HG02870 (cell line): Measurements from ENCODE around the gene DMPK.

Experiments used
- ATAC-seq: cut with Tn5 transposase; IDR thresholded peaks from one replicate; pipeline ENCODE4 v1.9.1; 2021; ENCODE audit warnings: mild to moderate bottlenecking, moderate library complexity; ENCODE audit not compliant: unreplicated experiment

DMPK gene

GRCh38 chr19:45782162-45782691, at the start of gene DMPK:
Gene DMPK, minus strand, starts transcription at chr19:45782490. Its CDS starts 138 bp downstream, at chr19:45782352.
- ATAC-seq, result no peak

DNA sequence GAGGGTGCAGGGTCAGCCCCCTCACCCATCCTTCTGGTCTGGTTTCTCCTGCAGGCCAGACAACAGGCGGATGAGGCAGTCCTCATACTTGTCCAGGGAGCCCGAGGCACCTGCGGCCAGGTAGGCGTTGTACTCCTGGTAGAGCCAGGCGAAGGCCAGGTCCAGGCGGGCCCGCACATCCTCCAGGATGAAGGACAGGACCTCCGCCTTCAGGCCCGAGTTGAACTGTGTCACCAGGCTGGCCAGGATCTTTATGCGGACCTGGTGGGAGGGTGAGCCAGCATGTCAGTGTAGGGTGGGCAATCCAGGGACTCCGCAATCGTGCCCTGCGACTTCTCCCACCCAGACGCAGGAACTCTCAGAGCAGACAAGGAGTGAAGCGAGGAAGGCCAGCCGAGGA, 46.7 kb upstream of the DMPK start:
- ATAC-seq, result no peak

DNA sequence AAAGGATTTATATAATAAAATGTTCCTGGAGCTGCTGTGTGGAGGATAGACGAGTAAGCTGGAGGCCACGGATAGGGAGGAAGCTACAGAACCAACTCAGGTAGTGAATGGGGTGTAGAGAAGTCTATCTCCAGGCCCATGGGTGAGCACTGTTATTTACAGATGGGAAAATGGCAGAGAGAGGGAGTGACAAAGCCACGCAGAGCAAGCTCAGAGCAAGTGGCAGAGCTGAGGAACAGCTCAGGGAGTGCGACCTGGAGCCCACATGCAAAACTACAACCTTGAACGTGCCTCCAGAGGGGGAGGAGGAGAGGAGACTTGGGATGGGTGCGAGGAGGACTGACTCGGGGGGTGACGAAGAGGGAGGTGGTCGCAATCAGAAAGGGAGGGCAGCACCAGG, 46.2 kb upstream of the DMPK start:
- no peak for ATAC-seq

- ATAC-seq, result no peak
Measured at GRCh38 chr19:45827459-45828093, 45.3 kb upstream of the DMPK start.

- no peak for ATAC-seq
Measured at GRCh38 chr19:45826934-45827333, 44.6 kb upstream of the DMPK start.

GRCh38 chr19:45825917-45826893, 43.9 kb upstream of the DMPK start:
- ATAC-seq, result no peak

- ATAC-seq, result no peak
Measured at GRCh38 chr19:45825263-45825605, 42.9 kb upstream of the DMPK start.

DNA sequence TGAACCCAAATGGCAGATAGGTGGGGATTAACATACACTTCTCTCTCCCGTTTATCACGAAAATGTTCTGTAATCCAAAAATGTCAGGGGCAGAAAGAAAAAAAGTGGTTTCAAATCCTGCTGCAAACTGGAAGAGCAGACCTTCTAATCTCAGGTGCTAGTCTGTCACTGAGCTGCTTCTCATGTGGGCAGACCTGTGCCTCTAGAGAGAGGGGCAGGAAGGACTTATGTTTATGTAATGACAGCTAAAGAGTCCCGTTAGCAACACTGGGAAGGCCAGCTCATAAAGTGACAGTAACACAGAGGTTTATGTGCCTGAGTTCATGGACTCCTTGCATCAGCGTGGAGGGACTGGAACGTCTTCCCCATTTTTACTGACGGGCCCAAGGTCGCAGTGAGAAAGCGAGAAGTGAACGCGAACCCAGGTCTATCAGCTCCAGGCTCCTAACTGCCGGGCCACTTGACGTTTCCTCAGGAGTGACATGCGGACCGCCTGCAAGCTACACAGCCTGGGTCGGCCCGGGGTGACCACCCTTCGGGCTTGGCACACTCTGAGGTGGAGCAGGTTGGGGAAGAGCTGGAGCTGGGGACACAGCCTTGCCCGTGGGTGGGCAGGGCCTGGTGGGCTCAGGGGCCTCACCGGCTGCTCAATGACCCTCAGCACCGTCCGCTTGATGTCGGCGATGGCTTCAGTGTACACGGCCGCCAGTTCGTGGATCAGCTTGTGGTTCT, 42.4 kb upstream of the DMPK start:
- ATAC-seq, result no peak

DNA sequence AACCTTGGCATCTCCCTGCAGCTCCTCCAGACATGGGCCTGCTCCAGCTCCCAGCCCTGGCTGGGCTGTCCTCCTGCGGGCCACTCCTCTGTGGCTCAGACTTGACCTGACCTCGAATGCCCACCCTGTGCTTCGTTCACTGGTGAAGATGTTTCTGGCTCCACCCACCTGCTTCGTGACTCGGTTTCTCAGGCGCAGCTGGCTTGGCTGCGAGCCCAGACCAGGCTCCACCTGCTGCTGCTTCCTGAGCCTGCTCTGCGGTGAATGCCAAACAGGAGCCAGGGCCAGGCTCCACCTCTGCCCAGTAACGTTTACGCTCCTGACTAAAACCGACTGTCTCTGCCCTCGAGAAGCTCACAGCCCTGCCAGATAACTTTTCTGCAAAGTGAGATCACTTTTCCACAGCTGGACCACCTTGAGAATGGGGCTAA, 41.8 kb upstream of the DMPK start:
- no peak for ATAC-seq

DNA sequence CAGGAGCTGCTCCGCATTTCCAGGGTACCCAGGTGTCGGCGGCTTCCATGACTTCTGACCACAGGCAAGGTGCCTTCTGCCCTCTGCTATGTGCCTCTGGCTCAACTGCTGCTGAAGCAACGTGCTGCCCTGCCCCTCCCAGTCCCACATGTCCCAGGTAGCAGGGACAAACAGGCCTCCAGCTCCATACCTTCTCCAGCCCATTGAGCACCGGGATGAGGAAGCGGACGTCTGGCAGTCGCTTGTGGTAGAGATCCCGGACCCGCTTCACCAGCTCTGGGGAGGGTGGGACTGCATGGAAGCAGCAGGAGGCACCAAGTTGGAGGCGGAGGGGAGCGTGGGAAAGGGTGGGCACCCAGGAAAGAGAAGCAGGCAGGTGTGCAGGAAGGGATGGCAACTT, 40.9 kb upstream of the DMPK start:
- no peak for ATAC-seq

DNA sequence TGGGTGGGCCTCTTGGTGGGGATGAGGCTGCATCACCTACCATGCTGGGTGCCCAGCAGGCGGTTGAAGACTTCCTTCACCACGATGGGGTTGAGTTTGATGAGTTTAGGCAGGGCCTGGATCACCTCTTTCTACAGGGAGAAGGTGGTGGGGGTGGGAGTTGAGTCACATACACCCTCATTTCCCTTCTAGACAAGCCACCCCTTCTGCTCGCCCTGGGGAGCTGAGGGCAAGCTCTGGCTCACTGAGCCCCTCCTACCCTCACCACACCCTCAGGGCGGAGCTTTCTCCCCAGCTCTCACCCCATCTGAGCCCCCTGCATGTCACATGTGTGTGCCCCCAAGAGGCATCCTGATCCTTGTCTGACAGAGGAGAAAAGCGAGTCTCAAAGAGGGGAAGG, 40.4 kb upstream of the DMPK start:
- ATAC-seq, result no peak

DNA sequence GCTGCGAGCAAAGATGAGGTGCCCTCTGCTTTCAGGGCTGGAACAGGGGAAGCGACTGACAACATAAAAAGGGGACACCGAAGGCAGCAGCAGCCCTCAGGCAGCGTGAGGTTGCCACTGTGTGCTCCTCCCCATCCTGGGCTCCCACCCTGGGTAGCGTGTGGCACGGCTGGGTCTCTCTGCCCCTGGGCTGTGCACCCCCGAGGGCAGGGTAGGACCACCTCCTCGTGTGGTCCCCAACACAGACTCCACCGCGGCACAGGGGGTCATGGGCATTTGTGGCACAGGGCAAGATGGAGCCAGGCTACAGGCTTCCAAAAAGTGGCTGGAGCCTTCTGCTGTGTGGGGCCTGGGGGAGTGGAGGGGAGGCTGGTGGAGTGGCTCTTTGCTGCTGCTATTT, 39.3 kb upstream of the DMPK start:
- ATAC-seq, result no peak

DNA sequence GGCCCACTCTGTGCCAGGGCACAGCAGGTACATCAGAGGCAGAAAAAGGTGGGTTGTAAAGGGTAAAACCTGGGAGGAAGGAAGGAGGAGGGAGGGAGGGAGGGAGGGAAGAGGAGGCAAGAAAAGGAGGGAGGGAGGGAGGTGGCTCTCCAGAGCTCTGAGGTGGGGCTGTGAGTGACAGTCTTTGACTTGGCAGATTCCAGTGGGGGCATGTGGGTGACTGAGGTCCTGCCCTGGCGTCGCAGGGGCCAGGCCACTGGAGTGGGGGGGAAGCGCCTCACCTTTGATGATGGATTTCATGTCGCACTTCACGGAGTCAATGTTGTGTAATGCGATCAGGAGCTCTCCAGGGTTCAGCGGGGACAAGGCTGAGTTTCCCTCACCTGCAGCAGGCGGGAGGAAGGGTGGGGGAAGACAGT, 38.8 kb upstream of the DMPK start:
- ATAC-seq, result no peak

DNA sequence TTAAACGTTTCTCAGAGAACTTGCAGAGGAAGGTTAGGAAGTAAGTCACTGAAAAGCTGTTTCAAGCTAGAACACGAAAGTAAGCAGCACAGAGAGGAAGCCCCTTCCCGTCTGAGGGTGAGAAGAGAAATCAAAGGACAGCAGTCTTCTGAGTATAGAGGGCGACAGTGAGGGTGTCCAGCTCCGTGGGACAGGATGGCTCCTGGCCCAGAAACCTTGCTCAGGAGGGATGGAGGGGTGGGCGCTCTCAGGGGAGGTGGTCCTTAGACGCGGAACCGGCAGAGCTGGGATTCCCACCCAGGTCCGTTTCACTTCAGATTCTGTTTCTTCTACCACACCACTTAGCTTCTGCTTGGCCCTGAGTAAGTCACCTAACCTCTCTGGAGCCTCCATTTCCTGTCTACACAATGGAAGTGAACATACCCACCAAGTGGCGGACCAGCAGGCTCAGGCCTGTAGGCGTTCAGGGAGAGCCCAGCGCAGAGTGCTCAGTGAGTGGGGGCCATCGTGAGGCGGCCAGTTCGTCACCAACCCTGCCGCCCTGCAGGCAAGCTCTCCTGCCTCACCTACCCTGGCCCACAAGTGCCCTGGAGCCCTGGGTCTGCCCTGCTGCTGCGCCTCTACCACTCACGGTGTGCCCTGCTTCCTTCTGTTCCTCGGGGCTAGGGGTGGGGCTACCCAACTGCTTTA, 38.3 kb upstream of the DMPK start:
- ATAC-seq, result no peak

DNA sequence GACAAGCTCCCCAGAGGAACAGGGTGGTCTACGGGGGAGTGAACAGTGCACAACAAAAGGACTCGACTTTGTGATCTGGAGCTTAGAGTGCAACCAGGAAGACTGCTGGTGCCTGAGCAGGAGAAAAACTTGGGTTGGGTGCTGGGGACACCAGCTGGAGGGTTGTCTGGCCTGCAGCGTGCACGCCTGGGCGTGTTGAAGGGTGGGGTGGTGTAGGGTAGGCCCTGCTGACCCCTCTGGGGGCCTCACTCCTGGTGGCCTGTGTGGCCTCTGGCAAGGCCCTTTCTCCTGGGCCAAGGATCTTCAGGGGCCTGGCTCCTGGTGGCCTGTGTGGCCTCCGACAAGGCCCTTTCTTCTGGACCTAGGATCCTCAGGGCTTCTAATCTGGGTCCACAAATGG, 37.5 kb upstream of the DMPK start:
- ATAC-seq, result no peak

DNA sequence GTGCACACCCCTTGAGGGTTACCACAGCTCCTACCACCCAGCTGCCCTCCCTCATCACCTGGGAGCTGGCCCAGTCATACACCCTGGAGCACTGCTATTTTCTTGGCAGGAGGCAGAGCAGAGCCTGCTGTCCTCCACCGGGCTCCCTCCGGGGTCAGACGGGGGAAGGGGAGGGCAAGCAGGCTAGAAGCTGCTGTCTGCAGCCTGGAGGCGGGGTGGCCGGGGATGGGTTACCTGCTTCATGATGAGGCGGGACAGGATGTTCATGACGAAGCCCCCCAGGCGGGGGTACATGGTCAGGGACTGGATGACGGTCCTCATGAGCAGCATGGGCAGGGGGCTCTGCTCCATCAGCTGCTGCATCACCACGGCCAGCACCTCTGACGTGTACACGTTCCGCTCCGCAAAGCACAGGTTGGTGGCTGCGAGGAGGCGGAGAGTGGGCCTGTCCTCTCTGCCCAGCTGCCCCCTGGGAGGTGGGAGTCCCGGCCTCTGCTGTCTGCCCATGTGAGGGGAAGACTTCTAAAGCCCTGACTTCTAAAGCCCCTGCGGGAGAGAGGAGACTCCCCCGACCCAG, 35.5 kb upstream of the DMPK start:
- ATAC-seq, result no peak

GRCh38 chr19:45817010-45817724, 34.9 kb upstream of the DMPK start:
- peak; percentile 80 for ATAC-seq

- no peak for ATAC-seq
Measured at GRCh38 chr19:45816236-45817009, 34.1 kb upstream of the DMPK start.
